ENCODE measurements around the gene OR51B6. TPM values are rescaled to one million over a fixed set of nuclear protein-coding genes. Genes with fewer than 3 reads are reported as not detected.
"Not testable (repeated sequence)": the region's sequence is repeated elsewhere in the genome, so short reads cannot be mapped to it uniquely, and the experiment has no call there.

Gene OR51B6
- total and polyA plus RNA-seq, 3 donors from 2014 or later = not detected

- H3K36me3 ChIP-seq (ENCODE audit: low read depth, missing control alignments) = no peaks in the 10 kb centered on the region
- H3K27ac ChIP-seq = no peak overlapping the region
- WGBS, 2 donors = 57 to 74% methylated on average over 3 of the region's 3 CpGs
- H3K9me3 ChIP-seq = no peaks in the 10 kb centered on the region
- H3K27me3 ChIP-seq = no peaks in the 10 kb centered on the region
- intact Hi-C loops (cut with DNase I; ENCODE audit: low total_unique reads) = no loop called here
- H3K4me3 ChIP-seq = no peak overlapping the region
- TF ChIP-seq CTCF (IDR thresholded peaks at IDR 0.05) = no peak
- no peak for TF ChIP-seq POLR2A (IDR thresholded peaks at IDR 0.05)
- H3K4me1 ChIP-seq = no peaks in the 10 kb centered on the region
- no peak for DNase-seq
Observed at GRCh38 chr11:5362017-5362625, 10.8 kb downstream of the OR51B6 start.

DNA sequence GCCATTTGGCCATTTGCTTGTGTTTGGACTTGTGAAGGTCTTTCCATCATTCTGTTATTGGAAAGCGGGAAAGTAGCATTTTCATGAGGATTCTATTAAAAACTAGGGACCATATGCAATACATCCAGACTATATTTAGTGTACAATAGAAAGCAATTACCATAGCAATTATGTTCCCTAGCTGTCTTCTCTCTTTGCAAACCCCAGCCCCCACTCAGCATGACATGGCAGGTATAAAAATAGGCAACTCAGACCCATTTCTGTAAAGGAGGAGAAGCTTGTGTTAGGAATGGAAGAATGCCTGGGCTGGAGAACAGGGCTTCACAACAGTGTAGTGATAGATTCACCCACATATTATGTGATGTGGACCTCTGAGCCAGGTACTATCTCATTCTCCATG, 12.4 kb downstream of the OR51B6 start:
- no peaks in the 10 kb centered on the region for H3K9me3 ChIP-seq
- WGBS, 2 donors = 95 to 96% methylated on average over 1 of the region's 1 CpG
- no peak for DNase-seq
- H3K4me1 ChIP-seq = peaks cover 3% of the 10 kb centered on the region
- intact Hi-C loops (cut with DNase I; ENCODE audit: low total_unique reads) = no loop called here
- H3K27me3 ChIP-seq = no peaks in the 10 kb centered on the region
- H3K36me3 ChIP-seq (ENCODE audit: low read depth, missing control alignments) = no peaks in the 10 kb centered on the region
- no peak for TF ChIP-seq CTCF (IDR thresholded peaks at IDR 0.05)
- no peak for TF ChIP-seq POLR2A (IDR thresholded peaks at IDR 0.05)
- H3K27ac ChIP-seq = no peak overlapping the region
- no peak overlapping the region for H3K4me3 ChIP-seq

GRCh38 chr11:5364214-5364613, 12.9 kb downstream of the OR51B6 start:
- WGBS, 2 donors = 64% methylated on average over 2 of the region's 2 CpGs
- TF ChIP-seq POLR2A (IDR thresholded peaks at IDR 0.05) (no peak), CTCF (IDR thresholded peaks at IDR 0.05) (no peak)
- intact Hi-C loops (cut with DNase I; ENCODE audit: low total_unique reads) = no loop called here
- no peak for DNase-seq
- H3K27ac ChIP-seq = no peak overlapping the region
- no peaks in the 10 kb centered on the region for H3K36me3 ChIP-seq (ENCODE audit: low read depth, missing control alignments)
- peaks cover 3% of the 10 kb centered on the region for H3K4me1 ChIP-seq
- no peaks in the 10 kb centered on the region for H3K27me3 ChIP-seq
- H3K9me3 ChIP-seq = no peaks in the 10 kb centered on the region
- no peak overlapping the region for H3K4me3 ChIP-seq

DNA sequence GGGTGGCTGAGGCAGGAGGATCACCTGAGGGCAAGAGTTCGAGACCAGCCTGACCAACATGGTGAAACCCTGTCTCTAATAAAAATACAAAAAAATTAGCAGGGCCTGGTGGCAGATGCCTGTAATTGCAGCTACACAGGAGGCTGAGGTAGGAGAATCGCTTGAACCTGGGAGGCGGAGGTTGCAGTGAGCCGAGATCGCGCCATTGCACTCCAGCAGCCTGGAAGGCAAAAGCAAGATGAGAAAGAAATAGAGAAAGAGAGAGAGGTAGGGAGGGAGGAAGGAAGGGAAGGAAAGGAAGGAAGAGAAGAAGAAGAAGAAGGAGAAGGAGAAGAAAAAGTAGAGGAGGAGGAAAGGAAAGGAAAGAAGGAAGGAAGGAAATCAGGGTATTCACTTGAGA, 15.1 kb downstream of the OR51B6 start:
- intact Hi-C loops (cut with DNase I; ENCODE audit: low total_unique reads); H3K27me3 ChIP-seq; H3K9me3 ChIP-seq; H3K4me3 ChIP-seq; H3K4me1 ChIP-seq; DNase-seq; H3K36me3 ChIP-seq (ENCODE audit: low read depth, missing control alignments); H3K27ac ChIP-seq: not testable (repeated sequence)
- TF ChIP-seq CTCF (IDR thresholded peaks at IDR 0.05) = peak in 1 of 3 experiments; percentile 21
- 88 to 90% methylated on average over 6 of the region's 6 CpGs for WGBS, 2 donors

- Histone ChIP-seq H3K27ac (no peak overlapping the region), H3K4me1 (peaks cover 3% of the 10 kb centered on the region), H3K27me3 (no peaks in the 10 kb centered on the region), H3K4me3 (no peak overlapping the region), H3K36me3 (ENCODE audit: low read depth, missing control alignments) (no peaks in the 10 kb centered on the region), H3K9me3 (no peaks in the 10 kb centered on the region)
- intact Hi-C loops (cut with DNase I; ENCODE audit: low total_unique reads) = no loop called here
- TF ChIP-seq CTCF (IDR thresholded peaks at IDR 0.05) (no peak), POLR2A (IDR thresholded peaks at IDR 0.05) (no peak)
- WGBS, 2 donors = 50 to 90% methylated on average over 1 of the region's 1 CpG
- DNase-seq = no peak
Observed at GRCh38 chr11:5366856-5367255, 15.5 kb downstream of the OR51B6 start.

All from testis (tissue), 3 donors.